ENCODE results near the gene PRMT9.

DNA sequence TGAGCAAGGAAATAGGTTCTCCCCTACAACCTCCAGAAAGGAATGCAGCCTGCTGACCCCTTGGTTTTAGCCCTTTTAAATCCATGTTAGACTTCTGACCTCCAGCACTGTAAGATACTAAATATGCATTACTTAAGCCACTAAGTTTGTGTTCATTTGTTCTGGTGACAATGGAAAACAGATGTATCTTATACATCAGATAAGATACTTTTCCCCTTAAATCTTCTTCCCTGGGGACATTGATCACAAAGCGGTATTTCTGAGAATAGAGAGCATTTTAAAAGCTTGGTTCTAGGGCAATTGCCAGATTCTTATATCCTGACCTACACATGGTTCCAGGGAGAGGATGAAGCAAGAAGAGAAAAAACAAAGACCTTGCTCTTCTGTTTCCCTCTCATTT lies 73.3 kb downstream of the PRMT9 start:
- TF ChIP-seq POLR2A (IDR thresholded peaks at IDR 0.05; ENCODE audit: low read length) (no peak), GATA1 (IDR thresholded peaks at IDR 0.05; ENCODE audit: low read depth, low read length) (no peak)
